Testis (tissue), 2 donors: ENCODE data around the gene RBM42.

ENCODE experiments used
- CTCF ChIP-seq, 3 experiments: fragments of 450-650 bp in 2 of 3; fragments of 200-600 bp in 1 of 3; sonication (generic) in 1 of 3; IDR thresholded peaks; one replicate each; pipeline ENCODE4 v1.5.1; 2016 to 2019; ENCODE audit warnings: antibody characterized with exemption in 3 of 3, mild to moderate bottlenecking in 2 of 3, moderate library complexity in 1 of 3
- POLR2A ChIP-seq: fragments of 450-650 bp; IDR thresholded peaks from one replicate; pipeline ENCODE4 v1.6.1; 2017; ENCODE audit warnings: antibody characterized with exemption, mild to moderate bottlenecking, moderate library complexity

- TF ChIP-seq CTCF (IDR thresholded peaks at IDR 0.05) (no peak), POLR2A (no peak)
These were observed 10.4 kb downstream of the RBM42 start for GRCh38 chr19:35639321-35639639.
